GM19239 (cell line): ENCODE data around the gene BTBD1.
"Not testable (repeated sequence)": the region's sequence is repeated elsewhere in the genome, so short reads cannot be mapped to it uniquely, and the experiment has no call there.

Experiments used
- DNase-seq: peaks from one replicate; pipeline ENCODE4 v3.0.0; 2011; ENCODE audit warnings: low spot score; ENCODE audit not compliant: insufficient read length
- FAIRE-seq: peaks from 2 replicates; lab custom pipeline; 2011; peaks lifted over from hg19 to GRCh38; lab: Jason Lieb, UNC

Gene BTBD1

GRCh38 chr15:83063551-83063950 lies 3.5 kb downstream of the BTBD1 start:
- FAIRE-seq (peak; percentile 63), DNase-seq (no peak)

- DNase-seq (no peak), FAIRE-seq (peak; percentile 84)
Measured at GRCh38 chr15:83062768-83063180, 4.3 kb downstream of the BTBD1 start.

- no peak for FAIRE-seq
- no peak for DNase-seq
Measured at GRCh38 chr15:83061680-83062079, 5.4 kb downstream of the BTBD1 start.

- DNase-seq (no peak), FAIRE-seq (no peak)
Measured at GRCh38 chr15:83057696-83058376, 9.2 kb downstream of the BTBD1 start.

GRCh38 chr15:83057002-83057401 lies 10.1 kb downstream of the BTBD1 start:
- DNase-seq (no peak), FAIRE-seq (no peak)

GRCh38 chr15:83053151-83053550 lies 13.9 kb downstream of the BTBD1 start:
- DNase-seq, result no peak
- FAIRE-seq, result no peak

- FAIRE-seq (no peak), DNase-seq (no peak)
Measured at GRCh38 chr15:83046558-83047127, 20.4 kb downstream of the BTBD1 start.

GRCh38 chr15:83044156-83044555 lies 22.9 kb downstream of the BTBD1 start:
- DNase-seq, result no peak
- FAIRE-seq, result no peak

GRCh38 chr15:83039206-83039605 lies 27.8 kb downstream of the BTBD1 start:
- FAIRE-seq (no peak), DNase-seq (no peak)

GRCh38 chr15:83036253-83036652 lies 30.8 kb downstream of the BTBD1 start:
- FAIRE-seq (no peak), DNase-seq (no peak)

- not testable (repeated sequence) for FAIRE-seq, DNase-seq
Measured at GRCh38 chr15:83031234-83031633, 35.8 kb downstream of the BTBD1 start.

GRCh38 chr15:83030021-83030420 lies 37.0 kb downstream of the BTBD1 start:
- FAIRE-seq, result no peak
- DNase-seq, result no peak

GRCh38 chr15:83018436-83018835 lies 48.6 kb downstream of the BTBD1 start:
- FAIRE-seq (no peak), DNase-seq (no peak)

- FAIRE-seq, result no peak
- DNase-seq, result no peak
Measured at GRCh38 chr15:83016906-83017305, 50.1 kb downstream of the BTBD1 start.

GRCh38 chr15:83015361-83015760 lies 51.7 kb downstream of the BTBD1 start:
- no peak for DNase-seq

GRCh38 chr15:83014205-83014653 lies 52.8 kb downstream of the BTBD1 start:
- DNase-seq (no peak), FAIRE-seq (no peak)

More at GRCh38 chr15:83015361-83015760, 51.7 kb downstream of the BTBD1 start:
- FAIRE-seq, result no peak

GRCh38 chr15:83012636-83013035 lies 54.4 kb downstream of the BTBD1 start:
- no peak for FAIRE-seq
- DNase-seq, result no peak

GRCh38 chr15:83012076-83012426 lies 55.0 kb downstream of the BTBD1 start:
- FAIRE-seq, result no peak
- DNase-seq, result no peak

GRCh38 chr15:83011271-83012075 lies 55.6 kb downstream of the BTBD1 start, which contains the start of gene C15orf40:
TSS of gene C15orf40 (minus strand) at chr15:83011639. CDS start at chr15:83011607, 32 bp downstream.
- FAIRE-seq (peak; percentile 88), DNase-seq (peak; percentile 86)

GRCh38 chr15:83010709-83011270 lies 56.3 kb downstream of the BTBD1 start:
- peak; percentile 83 for FAIRE-seq
- DNase-seq, result peak; percentile 78

- not testable (repeated sequence) for DNase-seq, FAIRE-seq
Measured at GRCh38 chr15:83000672-83001031, 66.4 kb downstream of the BTBD1 start.
